Thyroid gland (tissue), 4 donors: ENCODE results near the gene ALKBH4. TPM values are rescaled to one million over a fixed set of nuclear protein-coding genes. Genes with fewer than 3 reads are reported as not detected.

ENCODE experiments used
- DNase-seq, 2 donors: peaks; one replicate each; pipeline ENCODE4 v3.0.0-alpha.2; 2019
- H3K27ac ChIP-seq, 3 donors: fragments of 200-600 bp; sonication (generic); 1 replicate in 2 of 3; 2 replicates in 1 of 3; pipeline ENCODE4 v1.5.1; 2016 to 2019; ENCODE audit warnings: mild to moderate bottlenecking in 1 of 3, moderate library complexity in 1 of 3
- H3K27me3 ChIP-seq: fragments of 200-600 bp; sonication (generic); one replicate; pipeline ENCODE4 v1.5.1; 2019
- H3K36me3 ChIP-seq, 2 donors: fragments of 200-600 bp; sonication (generic); one replicate each; pipeline ENCODE4 v1.5.1; 2016 to 2019
- H3K4me1 ChIP-seq, 2 donors: fragments of 200-600 bp; sonication (generic); one replicate each; pipeline ENCODE4 v1.5.1; 2017 to 2019
- H3K4me3 ChIP-seq, 3 donors: fragments of 200-600 bp; sonication (generic); replicated peaks in 1 of 3; 1 replicate in 2 of 3; 2 replicates in 1 of 3; pipeline ENCODE4 v1.5.1; 2016; ENCODE audit warnings: mild to moderate bottlenecking in 1 of 3
- H3K9me3 ChIP-seq: fragments of 200-600 bp; sonication (generic); one replicate; pipeline ENCODE4 v1.5.1; 2017
- POLR2A ChIP-seq, 2 donors: fragments of 450-650 bp; IDR thresholded peaks; one replicate each; pipeline ENCODE4 v1.6.1; 2017; ENCODE audit warnings: antibody characterized with exemption in 2 of 2, mild to moderate bottlenecking in 2 of 2, moderate library complexity in 1 of 2
- WGBS, 2 donors: methylation state at CpG; one replicate each; pipeline ENCODE4 v1.1.5; 2017; 5-methylcytosine and 5-hydroxymethylcytosine counted together
- intact Hi-C: fragments of 100-400 bp; cut with DNase I; formaldehyde crosslinking; loops from one replicate; pipeline ENCODE4 v1.15.1; 2023
- total RNA-seq, 4 donors: library from RNA; depleted of rRNA; stranded (reverse); fragments of >200 nt; gene quantifications; one replicate each; pipeline ENCODE4 v1.2.3, GENCODE V29; 2016
- TF ChIP-seq, protein P1 (sequence below), 6 experiments: fragments of 200-600 bp in 3 of 6; fragments of 450-650 bp in 3 of 6; sonication (generic) in 3 of 6; IDR thresholded peaks; one replicate each; pipeline ENCODE4 v1.5.1; 2016 to 2019; ENCODE audit warnings: antibody characterized with exemption in 6 of 6, mild to moderate bottlenecking in 2 of 6, inconsistent platforms in 1 of 6, moderate library complexity in 1 of 6

Gene ALKBH4
- total RNA-seq, 4 donors from 2014 or later = 16.9 to 42.2 (median 28.6) TPM

- Histone ChIP-seq H3K4me1 (no peaks in the 10 kb centered on the region), H3K27ac (no peak overlapping the region), H3K36me3 (peaks cover 14 to 21% of the 10 kb centered on the region in 2 donors), H3K27me3 (no peaks in the 10 kb centered on the region), H3K4me3 (no peak overlapping the region), H3K9me3 (no peaks in the 10 kb centered on the region)
- intact Hi-C loops = no loop called here
- WGBS, 2 donors = 96 to 97% methylated on average over 14 to 15 of the region's 15 CpGs
- TF ChIP-seq, protein P1, sequence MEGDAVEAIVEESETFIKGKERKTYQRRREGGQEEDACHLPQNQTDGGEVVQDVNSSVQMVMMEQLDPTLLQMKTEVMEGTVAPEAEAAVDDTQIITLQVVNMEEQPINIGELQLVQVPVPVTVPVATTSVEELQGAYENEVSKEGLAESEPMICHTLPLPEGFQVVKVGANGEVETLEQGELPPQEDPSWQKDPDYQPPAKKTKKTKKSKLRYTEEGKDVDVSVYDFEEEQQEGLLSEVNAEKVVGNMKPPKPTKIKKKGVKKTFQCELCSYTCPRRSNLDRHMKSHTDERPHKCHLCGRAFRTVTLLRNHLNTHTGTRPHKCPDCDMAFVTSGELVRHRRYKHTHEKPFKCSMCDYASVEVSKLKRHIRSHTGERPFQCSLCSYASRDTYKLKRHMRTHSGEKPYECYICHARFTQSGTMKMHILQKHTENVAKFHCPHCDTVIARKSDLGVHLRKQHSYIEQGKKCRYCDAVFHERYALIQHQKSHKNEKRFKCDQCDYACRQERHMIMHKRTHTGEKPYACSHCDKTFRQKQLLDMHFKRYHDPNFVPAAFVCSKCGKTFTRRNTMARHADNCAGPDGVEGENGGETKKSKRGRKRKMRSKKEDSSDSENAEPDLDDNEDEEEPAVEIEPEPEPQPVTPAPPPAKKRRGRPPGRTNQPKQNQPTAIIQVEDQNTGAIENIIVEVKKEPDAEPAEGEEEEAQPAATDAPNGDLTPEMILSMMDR (IDR thresholded peaks at IDR 0.05) = no peak
- no peak for TF ChIP-seq POLR2A (IDR thresholded peaks at IDR 0.05)
- no peak for DNase-seq
Measured at GRCh38 chr7:102449136-102449535, 15.5 kb downstream of the ALKBH4 start.

DNA sequence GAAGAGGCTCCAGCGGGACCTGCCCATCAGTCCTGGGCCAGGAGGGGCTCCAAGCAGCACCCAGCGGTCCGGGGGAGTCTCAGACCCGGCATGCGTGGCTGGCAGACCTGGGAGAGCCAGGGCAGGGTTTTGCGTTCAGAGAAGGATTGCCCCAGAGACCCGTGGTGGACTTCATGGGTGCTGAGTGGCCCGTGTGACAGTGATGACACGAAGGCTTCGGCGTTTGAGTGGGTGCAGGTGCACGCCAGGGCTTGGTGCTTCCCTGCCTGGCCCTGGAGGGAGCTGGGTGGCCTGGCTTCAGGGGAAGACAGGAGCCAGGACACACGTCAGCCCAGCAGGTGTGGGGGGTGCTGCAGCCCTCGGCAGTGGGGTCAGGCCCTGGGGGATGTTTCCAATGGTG is 17.4 kb downstream of the ALKBH4 start:
- H3K4me3 ChIP-seq = no peak overlapping the region
- DNase-seq = no peak
- WGBS, 2 donors = 91 to 92% methylated on average over 6 to 14 of the region's 14 CpGs
- peaks cover 14 to 21% of the 10 kb centered on the region in 2 donors for H3K36me3 ChIP-seq
- TF ChIP-seq, protein P1 (IDR thresholded peaks at IDR 0.05) = no peak
- no peak for TF ChIP-seq POLR2A (IDR thresholded peaks at IDR 0.05)
- intact Hi-C loops = no loop called here
- no peak overlapping the region for H3K27ac ChIP-seq
- H3K27me3 ChIP-seq = no peaks in the 10 kb centered on the region
- no peaks in the 10 kb centered on the region for H3K4me1 ChIP-seq
- H3K9me3 ChIP-seq = no peaks in the 10 kb centered on the region

DNA sequence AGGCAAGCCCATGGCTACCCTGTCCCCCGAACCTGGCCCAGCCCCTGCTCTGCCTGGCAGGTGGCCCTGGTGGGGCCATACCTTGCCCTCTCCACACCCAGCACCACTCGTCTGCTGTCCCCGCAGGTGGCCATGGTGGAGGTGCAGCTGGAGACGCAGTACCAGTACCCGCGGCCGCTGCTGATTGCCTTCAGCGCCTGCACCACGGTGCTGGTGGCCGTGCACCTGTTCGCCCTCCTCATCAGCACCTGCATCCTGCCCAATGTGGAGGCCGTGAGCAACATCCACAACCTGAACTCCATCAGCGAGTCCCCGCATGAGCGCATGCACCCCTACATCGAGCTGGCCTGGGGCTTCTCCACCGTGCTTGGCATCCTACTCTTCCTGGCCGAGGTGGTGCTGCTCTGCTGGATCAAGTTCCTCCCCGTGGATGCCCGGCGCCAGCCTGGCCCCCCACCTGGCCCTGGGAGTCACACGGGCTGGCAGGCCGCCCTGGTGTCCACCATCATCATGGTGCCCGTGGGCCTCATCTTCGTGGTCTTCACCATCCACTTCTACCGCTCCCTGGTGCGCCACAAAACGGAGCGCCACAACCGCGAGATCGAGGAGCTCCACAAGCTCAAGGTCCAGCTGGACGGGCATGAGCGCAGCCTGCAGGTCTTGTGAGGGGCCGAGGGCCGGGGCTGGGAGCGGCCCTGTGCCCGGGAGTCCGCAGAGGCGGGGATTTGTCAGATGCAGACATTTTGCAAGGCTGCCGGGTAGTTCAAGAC is 18.1 kb downstream of the ALKBH4 start:
- no peak for DNase-seq
- Histone ChIP-seq H3K4me1 (no peaks in the 10 kb centered on the region), H3K9me3 (no peaks in the 10 kb centered on the region), H3K4me3 (no peak overlapping the region), H3K27me3 (no peaks in the 10 kb centered on the region), H3K27ac (no peak overlapping the region), H3K36me3 (peaks cover 14 to 26% of the 10 kb centered on the region in 2 donors)
- no peak for TF ChIP-seq POLR2A (IDR thresholded peaks at IDR 0.05)
- TF ChIP-seq, protein P1 (IDR thresholded peaks at IDR 0.05) = no peak
- intact Hi-C loops = no loop called here
- 95 to 97% methylated on average over 39 to 41 of the region's 41 CpGs for WGBS, 2 donors

DNA sequence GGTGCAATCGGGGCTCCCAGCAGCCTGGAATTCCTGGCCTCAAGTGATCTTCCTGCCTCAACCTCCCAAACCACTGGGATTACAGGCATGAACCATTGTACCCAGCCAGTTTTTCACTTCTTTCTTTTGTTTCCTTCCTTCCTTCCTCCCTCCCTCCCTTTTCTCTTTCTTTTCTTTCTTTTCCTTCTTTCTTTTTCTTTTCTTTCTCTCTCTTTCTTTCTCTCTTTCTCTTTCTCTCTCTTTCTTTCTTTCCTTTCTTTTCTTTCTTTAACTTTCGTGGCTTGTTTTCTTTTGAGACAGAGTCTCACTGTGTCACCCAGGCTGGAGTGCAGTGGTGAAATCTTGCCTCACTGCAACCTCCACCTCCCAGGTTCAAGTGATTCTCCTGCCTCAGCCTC is 19.0 kb downstream of the ALKBH4 start:
- WGBS, 2 donors = 50 to 90% methylated on average over 2 of the region's 2 CpGs
- H3K27ac ChIP-seq = no peak overlapping the region
- peaks cover 14 to 27% of the 10 kb centered on the region in 2 donors for H3K36me3 ChIP-seq
- no peak for DNase-seq
- no peaks in the 10 kb centered on the region for H3K9me3 ChIP-seq
- H3K4me3 ChIP-seq = no peak overlapping the region
- TF ChIP-seq, protein P1 (IDR thresholded peaks at IDR 0.05) = no peak
- TF ChIP-seq POLR2A (IDR thresholded peaks at IDR 0.05) = no peak
- no peaks in the 10 kb centered on the region for H3K27me3 ChIP-seq
- H3K4me1 ChIP-seq = peaks cover 0 to under 1% of the 10 kb centered on the region in 2 donors
- intact Hi-C loops = no loop called here

DNA sequence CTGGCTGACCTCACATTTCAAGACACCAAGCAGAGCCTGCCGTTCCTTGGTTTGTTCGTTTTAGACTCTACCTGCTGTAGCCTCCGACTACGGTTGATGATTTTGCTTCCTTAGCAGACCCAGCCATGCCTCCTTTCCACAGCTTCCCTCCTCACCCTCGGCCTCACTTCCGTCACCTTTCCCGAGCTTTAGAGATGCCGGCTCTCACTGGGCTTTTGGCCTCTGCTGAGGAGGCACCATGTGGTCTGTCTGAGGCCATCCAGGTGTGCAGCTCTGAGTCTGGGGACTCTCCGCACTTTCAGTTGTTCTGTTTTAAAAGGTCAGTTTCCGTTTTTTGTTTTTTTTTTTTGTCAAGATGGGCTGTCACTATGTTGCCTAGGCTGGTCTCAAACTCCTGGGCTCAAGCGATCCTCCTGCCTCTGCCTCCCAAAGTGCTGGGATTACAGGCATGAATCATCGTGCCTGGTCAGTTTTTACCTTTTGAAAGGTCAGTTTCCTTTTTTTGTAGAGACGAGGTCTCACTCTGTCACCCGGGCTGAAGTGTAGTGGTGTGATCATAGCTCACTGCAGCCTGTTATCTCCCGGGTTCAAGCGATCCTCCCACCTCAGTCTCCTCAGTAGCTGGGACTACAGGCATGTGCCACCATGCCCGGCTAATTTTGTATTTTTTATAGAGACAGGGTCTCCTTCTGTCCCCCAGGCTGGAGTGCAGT is 19.5 kb downstream of the ALKBH4 start:
- Histone ChIP-seq H3K4me3 (no peak overlapping the region), H3K4me1 (peaks cover 0 to 4% of the 10 kb centered on the region in 2 donors), H3K27me3 (no peaks in the 10 kb centered on the region), H3K9me3 (no peaks in the 10 kb centered on the region), H3K36me3 (peaks cover 14 to 27% of the 10 kb centered on the region in 2 donors), H3K27ac (no peak overlapping the region)
- TF ChIP-seq POLR2A (IDR thresholded peaks at IDR 0.05) = no peak
- TF ChIP-seq, protein P1 (IDR thresholded peaks at IDR 0.05) = no peak
- WGBS, 2 donors = 93 to 94% methylated on average over 17 of the region's 17 CpGs
- intact Hi-C loops = no loop called here
- no peak for DNase-seq
